Suprapubic skin (tissue), 4 donors: ENCODE results near the gene TBC1D16. TPM values are rescaled to one million over a fixed set of nuclear protein-coding genes. Genes with fewer than 3 reads are reported as not detected.

ENCODE experiments used
- DNase-seq, 2 donors: peaks; one replicate each; pipeline ENCODE4 v3.0.0-alpha.2; 2019; ENCODE audit warnings: low spot score in 2 of 2
- H3K27ac ChIP-seq: fragments of 200-600 bp; sonication (generic); one replicate; pipeline ENCODE4 v1.5.1; 2019
- H3K27me3 ChIP-seq: fragments of 200-600 bp; sonication (generic); one replicate; pipeline ENCODE4 v1.5.1; 2019
- H3K36me3 ChIP-seq: fragments of 200-600 bp; sonication (generic); one replicate; pipeline ENCODE4 v1.5.1; 2019
- H3K4me1 ChIP-seq: fragments of 200-600 bp; sonication (generic); one replicate; pipeline ENCODE4 v1.5.1; 2019
- H3K4me3 ChIP-seq: fragments of 200-600 bp; sonication (generic); one replicate; pipeline ENCODE4 v1.5.1; 2019; ENCODE audit warnings: mild to moderate bottlenecking
- H3K9me3 ChIP-seq: fragments of 200-600 bp; sonication (generic); one replicate; pipeline ENCODE4 v1.5.1; 2019
- EP300 ChIP-seq: sonication (generic); formaldehyde crosslinking; IDR thresholded peaks from one replicate; pipeline ENCODE4 v1.6.1; 2017; ENCODE audit warnings: antibody characterized with exemption
- POLR2A ChIP-seq, 2 donors: fragments of 450-650 bp; IDR thresholded peaks; one replicate each; pipeline ENCODE4 v1.6.1; 2017; ENCODE audit warnings: antibody characterized with exemption in 2 of 2, mild to moderate bottlenecking in 2 of 2, moderate library complexity in 2 of 2
- POLR2AphosphoS5 ChIP-seq, 3 donors: sonication (generic); formaldehyde crosslinking; IDR thresholded peaks; one replicate each; pipeline ENCODE4 v1.6.1; 2017; ENCODE audit warnings: antibody characterized with exemption in 3 of 3
- WGBS: methylation state at CpG from one replicate; pipeline ENCODE4 v1.1.5; 2018; 5-methylcytosine and 5-hydroxymethylcytosine counted together
- total RNA-seq, 4 donors: library from RNA; depleted of rRNA; stranded (reverse); fragments of >200 nt; gene quantifications; one replicate each; pipeline ENCODE4 v1.1.0, GENCODE V29; 2016
- TF ChIP-seq, protein P1 (sequence below), 2 donors: fragments of 200-600 bp in 1 of 2; fragments of 450-650 bp in 1 of 2; sonication (generic) in 1 of 2; IDR thresholded peaks; one replicate each; pipeline ENCODE4 v1.5.1; 2016 to 2019; ENCODE audit warnings: antibody characterized with exemption in 2 of 2, mild to moderate bottlenecking in 1 of 2, moderate library complexity in 1 of 2

Gene TBC1D16
- total RNA-seq, 4 donors from 2014 or later, result 18.6 to 33.6 (median 22.7) TPM

DNA sequence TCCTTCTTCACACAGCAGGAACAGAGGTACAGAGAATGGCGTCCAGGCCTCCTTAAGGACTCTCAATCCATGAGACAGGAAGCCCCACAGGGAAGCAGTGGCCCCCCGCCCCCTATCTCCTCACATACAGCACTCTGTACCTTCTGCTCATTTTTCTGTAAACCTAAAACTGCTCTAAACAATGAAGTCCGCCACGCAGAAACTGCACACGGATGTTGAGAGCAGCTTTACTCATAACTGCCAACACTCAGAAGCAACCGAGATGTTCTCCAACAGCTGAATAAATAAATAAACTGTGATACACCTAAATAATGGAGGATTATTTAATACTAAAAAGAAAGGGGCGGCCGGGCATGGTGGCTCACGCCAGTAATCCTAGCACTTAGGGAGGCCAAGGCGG, 9.9 kb downstream of the TBC1D16 start:
- TF ChIP-seq, protein P1, sequence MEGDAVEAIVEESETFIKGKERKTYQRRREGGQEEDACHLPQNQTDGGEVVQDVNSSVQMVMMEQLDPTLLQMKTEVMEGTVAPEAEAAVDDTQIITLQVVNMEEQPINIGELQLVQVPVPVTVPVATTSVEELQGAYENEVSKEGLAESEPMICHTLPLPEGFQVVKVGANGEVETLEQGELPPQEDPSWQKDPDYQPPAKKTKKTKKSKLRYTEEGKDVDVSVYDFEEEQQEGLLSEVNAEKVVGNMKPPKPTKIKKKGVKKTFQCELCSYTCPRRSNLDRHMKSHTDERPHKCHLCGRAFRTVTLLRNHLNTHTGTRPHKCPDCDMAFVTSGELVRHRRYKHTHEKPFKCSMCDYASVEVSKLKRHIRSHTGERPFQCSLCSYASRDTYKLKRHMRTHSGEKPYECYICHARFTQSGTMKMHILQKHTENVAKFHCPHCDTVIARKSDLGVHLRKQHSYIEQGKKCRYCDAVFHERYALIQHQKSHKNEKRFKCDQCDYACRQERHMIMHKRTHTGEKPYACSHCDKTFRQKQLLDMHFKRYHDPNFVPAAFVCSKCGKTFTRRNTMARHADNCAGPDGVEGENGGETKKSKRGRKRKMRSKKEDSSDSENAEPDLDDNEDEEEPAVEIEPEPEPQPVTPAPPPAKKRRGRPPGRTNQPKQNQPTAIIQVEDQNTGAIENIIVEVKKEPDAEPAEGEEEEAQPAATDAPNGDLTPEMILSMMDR (IDR thresholded peaks at IDR 0.05), result no peak
- TF ChIP-seq EP300 (no peak), POLR2A (IDR thresholded peaks at IDR 0.05) (no peak), POLR2AphosphoS5 (IDR thresholded peaks at IDR 0.05) (no peak)
- Histone ChIP-seq H3K27me3 (no peaks in the 10 kb centered on the region), H3K4me1 (peaks cover 72% of the 10 kb centered on the region), H3K9me3 (no peaks in the 10 kb centered on the region), H3K4me3 (no peak overlapping the region), H3K36me3 (no peaks in the 10 kb centered on the region), H3K27ac (no peak overlapping the region)
- no peak for DNase-seq
- 82% methylated on average over 10 of the region's 10 CpGs for WGBS

GRCh38 chr17:80025140-80025539, 10.5 kb downstream of the TBC1D16 start:
- H3K4me3 ChIP-seq, result no peak overlapping the region
- H3K27me3 ChIP-seq, result no peaks in the 10 kb centered on the region
- no peak overlapping the region for H3K27ac ChIP-seq
- H3K36me3 ChIP-seq, result no peaks in the 10 kb centered on the region
- 30% methylated on average over 10 of the region's 11 CpGs for WGBS
- TF ChIP-seq, protein P1 (IDR thresholded peaks at IDR 0.05), result no peak
- no peak for TF ChIP-seq POLR2A (IDR thresholded peaks at IDR 0.05)
- no peak for TF ChIP-seq POLR2AphosphoS5 (IDR thresholded peaks at IDR 0.05)
- TF ChIP-seq EP300, result no peak
- peaks cover 67% of the 10 kb centered on the region for H3K4me1 ChIP-seq
- DNase-seq, result no peak
- H3K9me3 ChIP-seq, result no peaks in the 10 kb centered on the region

DNA sequence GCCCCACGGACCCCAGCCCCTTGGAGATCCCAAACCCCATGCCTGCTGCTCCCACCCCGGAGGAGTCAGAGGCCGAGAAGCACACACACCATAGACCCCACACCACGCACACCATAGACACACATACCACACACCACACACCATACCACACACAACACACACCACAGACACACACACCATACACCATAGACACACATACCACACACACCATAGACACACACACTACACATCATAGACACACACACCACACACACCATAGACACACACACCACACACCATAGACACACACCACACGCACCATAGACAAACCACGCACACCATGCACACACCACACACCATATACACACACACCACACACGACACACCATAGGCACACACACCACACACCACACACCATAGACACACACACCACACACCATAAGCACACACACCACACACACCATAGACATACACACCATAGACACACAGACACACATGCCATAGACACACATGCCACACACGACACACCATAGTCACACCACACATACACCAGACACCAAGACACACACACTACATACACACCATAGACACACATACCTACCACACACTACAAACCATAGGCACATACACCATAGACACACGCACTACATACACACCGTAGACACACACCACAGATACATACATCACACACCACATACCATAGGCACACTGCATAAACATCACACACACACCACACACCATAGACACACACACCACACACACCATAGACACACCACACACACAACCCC, 11.3 kb downstream of the TBC1D16 start:
- WGBS, result 53% methylated on average over 9 of the region's 10 CpGs
- H3K27ac ChIP-seq, result no peak overlapping the region
- H3K27me3 ChIP-seq, result no peaks in the 10 kb centered on the region
- no peaks in the 10 kb centered on the region for H3K9me3 ChIP-seq
- H3K36me3 ChIP-seq, result no peaks in the 10 kb centered on the region
- TF ChIP-seq POLR2A (IDR thresholded peaks at IDR 0.05), result no peak
- no peak for TF ChIP-seq EP300
- no peak for TF ChIP-seq POLR2AphosphoS5 (IDR thresholded peaks at IDR 0.05)
- TF ChIP-seq, protein P1 (IDR thresholded peaks at IDR 0.05), result no peak
- no peak for DNase-seq
- peaks cover 63% of the 10 kb centered on the region for H3K4me1 ChIP-seq
- H3K4me3 ChIP-seq, result no peak overlapping the region

- Histone ChIP-seq H3K9me3 (no peaks in the 10 kb centered on the region), H3K27me3 (no peaks in the 10 kb centered on the region), H3K4me1 (peaks cover 59% of the 10 kb centered on the region), H3K36me3 (no peaks in the 10 kb centered on the region), H3K4me3 (no peak overlapping the region), H3K27ac (no peak overlapping the region)
- no peak for DNase-seq
- WGBS, result 56% methylated on average over 35 of the region's 43 CpGs
- no peak for TF ChIP-seq POLR2AphosphoS5 (IDR thresholded peaks at IDR 0.05)
Observed at GRCh38 chr17:80023481-80024205, 12.0 kb downstream of the TBC1D16 start.

- no peaks in the 10 kb centered on the region for H3K27me3 ChIP-seq
- TF ChIP-seq, protein P1 (IDR thresholded peaks at IDR 0.05), result no peak
- H3K4me3 ChIP-seq, result no peak overlapping the region
- peaks cover 39% of the 10 kb centered on the region for H3K4me1 ChIP-seq
- no peak for DNase-seq
- 95% methylated on average over 2 of the region's 2 CpGs for WGBS
- H3K27ac ChIP-seq, result no peak overlapping the region
- H3K9me3 ChIP-seq, result no peaks in the 10 kb centered on the region
- no peaks in the 10 kb centered on the region for H3K36me3 ChIP-seq
Observed at GRCh38 chr17:80021600-80021999, 14.1 kb downstream of the TBC1D16 start.
